ENCODE results near the gene SOST.

DNA sequence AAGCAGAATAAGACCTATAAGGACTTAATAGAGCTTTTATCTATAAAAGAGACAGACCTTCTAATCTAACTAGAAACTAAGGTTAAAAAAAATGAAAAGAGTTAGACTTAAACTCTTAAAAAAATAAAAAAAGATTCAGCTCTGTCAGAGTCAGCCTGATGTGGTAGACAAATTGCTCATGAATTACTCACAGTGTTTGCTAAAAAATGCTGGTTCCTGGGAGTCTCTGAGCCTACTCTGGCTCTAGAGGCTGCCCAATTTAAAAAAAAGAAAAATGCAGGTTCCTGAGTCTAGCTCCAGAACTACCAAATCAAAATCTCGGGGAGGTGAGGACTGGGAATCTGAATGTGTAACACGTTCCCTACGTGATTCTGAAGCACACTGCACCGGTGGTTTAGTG, 18.1 kb downstream of the SOST start:
- TF ChIP-seq EZH2phosphoT487 (IDR thresholded peaks at IDR 0.05; ENCODE audit: borderline replicate concordance, low read depth), result no peak
- TF ChIP-seq, protein P1, sequence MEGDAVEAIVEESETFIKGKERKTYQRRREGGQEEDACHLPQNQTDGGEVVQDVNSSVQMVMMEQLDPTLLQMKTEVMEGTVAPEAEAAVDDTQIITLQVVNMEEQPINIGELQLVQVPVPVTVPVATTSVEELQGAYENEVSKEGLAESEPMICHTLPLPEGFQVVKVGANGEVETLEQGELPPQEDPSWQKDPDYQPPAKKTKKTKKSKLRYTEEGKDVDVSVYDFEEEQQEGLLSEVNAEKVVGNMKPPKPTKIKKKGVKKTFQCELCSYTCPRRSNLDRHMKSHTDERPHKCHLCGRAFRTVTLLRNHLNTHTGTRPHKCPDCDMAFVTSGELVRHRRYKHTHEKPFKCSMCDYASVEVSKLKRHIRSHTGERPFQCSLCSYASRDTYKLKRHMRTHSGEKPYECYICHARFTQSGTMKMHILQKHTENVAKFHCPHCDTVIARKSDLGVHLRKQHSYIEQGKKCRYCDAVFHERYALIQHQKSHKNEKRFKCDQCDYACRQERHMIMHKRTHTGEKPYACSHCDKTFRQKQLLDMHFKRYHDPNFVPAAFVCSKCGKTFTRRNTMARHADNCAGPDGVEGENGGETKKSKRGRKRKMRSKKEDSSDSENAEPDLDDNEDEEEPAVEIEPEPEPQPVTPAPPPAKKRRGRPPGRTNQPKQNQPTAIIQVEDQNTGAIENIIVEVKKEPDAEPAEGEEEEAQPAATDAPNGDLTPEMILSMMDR (IDR thresholded peaks at IDR 0.05), result no peak
